HG03045 (cell line): ENCODE results near the gene MOB3A.
"Not testable (repeated sequence)": the region's sequence is repeated elsewhere in the genome, so short reads cannot be mapped to it uniquely, and the experiment has no call there.

Experiments used
- ATAC-seq: cut with Tn5 transposase; IDR thresholded peaks from one replicate; pipeline ENCODE4 v1.9.1; 2021; ENCODE audit warnings: mild to moderate bottlenecking, moderate library complexity; ENCODE audit not compliant: unreplicated experiment

MOB3A gene

GRCh38 chr19:2035590-2035991 is 60.5 kb downstream of the MOB3A start:
- no peak for ATAC-seq

- ATAC-seq, result no peak
Observed at GRCh38 chr19:2034729-2035589, 61.2 kb downstream of the MOB3A start.

GRCh38 chr19:2034253-2034652 is 61.9 kb downstream of the MOB3A start:
- not testable (repeated sequence) for ATAC-seq

GRCh38 chr19:2033825-2034159 is 62.3 kb downstream of the MOB3A start:
- ATAC-seq, result no peak

GRCh38 chr19:2033115-2033824 is 62.9 kb downstream of the MOB3A start:
- ATAC-seq, result no peak

- ATAC-seq, result no peak
Observed at GRCh38 chr19:2032296-2032941, 63.7 kb downstream of the MOB3A start.

GRCh38 chr19:2027361-2027760 is 68.8 kb downstream of the MOB3A start:
- ATAC-seq, result no peak

GRCh38 chr19:2026770-2027169 is 69.4 kb downstream of the MOB3A start:
- no peak for ATAC-seq

- ATAC-seq, result no peak
Observed at GRCh38 chr19:2022289-2022688, 73.8 kb downstream of the MOB3A start.

- ATAC-seq, result no peak
Observed at GRCh38 chr19:2021453-2022140, 74.5 kb downstream of the MOB3A start.
